GM21529 (cell line): ENCODE results near the gene HS3ST1.

ENCODE experiments used
- ATAC-seq: cut with Tn5 transposase; IDR thresholded peaks from one replicate; pipeline ENCODE4 v1.9.1; 2021; ENCODE audit not compliant: unreplicated experiment

The HS3ST1 gene

GRCh38 chr4:11428231-11428898 is at the start of gene HS3ST1:
Gene HS3ST1, minus strand, starts transcription at chr4:11428894. Its CDS starts 28,889 bp downstream, at chr4:11400005.
- ATAC-seq, result peak; percentile 42

GRCh38 chr4:11475871-11476270 is 47.2 kb upstream of the HS3ST1 start:
- ATAC-seq, result no peak

GRCh38 chr4:11474146-11474545 is 45.5 kb upstream of the HS3ST1 start:
- ATAC-seq, result no peak

- ATAC-seq, result no peak
These were observed 43.8 kb upstream of the HS3ST1 start for GRCh38 chr4:11472535-11472934.

- ATAC-seq, result peak; percentile 64
These were observed 42.9 kb upstream of the HS3ST1 start for GRCh38 chr4:11471618-11472017.

GRCh38 chr4:11471046-11471441 is 42.4 kb upstream of the HS3ST1 start:
- no peak for ATAC-seq

- peak; percentile 50 for ATAC-seq
These were observed 41.8 kb upstream of the HS3ST1 start for GRCh38 chr4:11470438-11471045.

- peak; percentile 59 for ATAC-seq
These were observed 41.1 kb upstream of the HS3ST1 start for GRCh38 chr4:11469650-11470437.

- ATAC-seq, result no peak
These were observed 40.2 kb upstream of the HS3ST1 start for GRCh38 chr4:11468901-11469300.

GRCh38 chr4:11467931-11468330 is 39.2 kb upstream of the HS3ST1 start:
- ATAC-seq, result no peak

GRCh38 chr4:11463707-11464106 is 35.0 kb upstream of the HS3ST1 start:
- ATAC-seq, result no peak

GRCh38 chr4:11456401-11456800 is 27.7 kb upstream of the HS3ST1 start:
- ATAC-seq, result no peak

GRCh38 chr4:11455201-11455835 is 26.6 kb upstream of the HS3ST1 start:
- no peak for ATAC-seq

GRCh38 chr4:11451716-11452115 is 23.0 kb upstream of the HS3ST1 start:
- no peak for ATAC-seq

GRCh38 chr4:11446155-11446811 is 17.6 kb upstream of the HS3ST1 start:
- no peak for ATAC-seq

- ATAC-seq, result no peak
These were observed 12.5 kb upstream of the HS3ST1 start for GRCh38 chr4:11441194-11441556.

- no peak for ATAC-seq
These were observed 11.9 kb upstream of the HS3ST1 start for GRCh38 chr4:11440481-11441193.

GRCh38 chr4:11439836-11440235 is 11.1 kb upstream of the HS3ST1 start:
- no peak for ATAC-seq

GRCh38 chr4:11438647-11439046 is 10.0 kb upstream of the HS3ST1 start:
- ATAC-seq, result no peak

GRCh38 chr4:11436673-11437072 is 8.0 kb upstream of the HS3ST1 start:
- peak; percentile 68 for ATAC-seq
